ACHN (cell line): ENCODE measurements around the gene IZUMO1R.
"Not testable (repeated sequence)": the region's sequence is repeated elsewhere in the genome, so short reads cannot be mapped to it uniquely, and the experiment has no call there.

Experiments
- DNase-seq: peaks from one replicate; pipeline ENCODE4 v3.0.0-alpha.2; 2015
- in situ Hi-C: cut with HindIII; loops from 2 replicates; pipeline ENCODE4 v1.10.0; 2017; ENCODE audit warnings: low sequenced_read_pairs, low pct_ligation_motif_present, low pct_unique_long_range_greater_than_20kb

The IZUMO1R gene

DNA sequence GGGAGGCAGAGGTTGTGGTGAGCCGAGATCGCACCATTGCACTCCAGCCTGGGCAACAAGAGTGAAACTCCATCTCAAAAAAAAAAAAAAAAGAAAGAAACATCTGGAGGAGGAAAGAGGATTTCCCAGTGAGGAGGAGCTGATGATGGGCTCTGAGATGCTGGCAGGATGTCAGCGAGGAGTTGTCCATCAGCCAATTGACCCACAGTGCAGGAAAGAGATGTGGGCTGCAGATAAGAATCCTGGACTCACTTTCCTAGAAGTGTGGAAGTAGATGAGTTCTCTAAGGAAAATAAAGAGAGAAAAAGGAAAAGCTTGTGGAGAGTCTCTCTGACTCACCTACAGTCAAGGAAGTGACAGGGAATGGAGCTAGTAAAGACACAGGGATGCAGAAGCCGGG is 9.7 kb downstream of the IZUMO1R start:
- no peak for DNase-seq
- in situ Hi-C loops, result no loop called here

- DNase-seq, result no peak
- in situ Hi-C loops, result no loop called here
These were observed 11.3 kb downstream of the IZUMO1R start for GRCh38 chr11:94315664-94316063.

DNA sequence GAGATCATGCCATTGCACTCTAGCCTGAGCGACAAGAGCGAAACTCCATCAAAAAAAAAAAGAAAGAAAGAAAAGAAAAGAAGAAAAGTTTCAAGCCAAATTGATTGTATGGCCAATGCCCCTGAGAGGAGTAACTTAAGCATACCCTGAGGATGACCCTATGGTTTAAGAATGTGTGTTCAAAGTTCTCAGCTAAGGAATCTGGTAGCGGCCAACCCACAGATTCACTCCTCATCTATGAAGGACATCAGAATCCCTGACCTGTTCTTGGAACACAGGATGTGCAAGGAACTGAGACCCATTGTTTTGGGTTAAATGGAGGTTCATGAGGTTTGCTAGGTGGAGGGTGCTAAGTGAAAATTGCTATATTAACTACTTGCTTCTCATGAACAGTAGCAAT is 18.1 kb downstream of the IZUMO1R start:
- in situ Hi-C loops, result no loop called here
- no peak for DNase-seq

DNA sequence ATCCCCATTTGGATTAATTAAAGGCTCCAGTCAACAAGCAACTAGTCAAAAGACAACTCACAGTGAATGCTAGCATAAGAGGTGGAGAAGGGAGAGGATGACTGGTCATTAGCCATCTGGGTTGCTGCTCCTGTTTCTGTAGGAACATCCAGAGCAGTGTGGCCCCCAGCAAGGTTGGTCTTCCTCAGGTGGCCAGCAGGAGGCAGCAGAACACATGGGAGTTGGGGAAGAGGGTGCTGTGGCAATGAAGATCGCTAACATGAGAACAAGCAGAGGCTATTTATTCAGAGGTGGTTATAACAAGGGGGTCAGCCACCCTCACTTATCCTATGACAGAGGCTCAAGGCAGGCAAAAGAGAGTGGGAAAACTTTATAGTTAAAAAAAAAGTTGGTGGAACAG is 21.3 kb downstream of the IZUMO1R start:
- in situ Hi-C loops, result no loop called here
- DNase-seq, result peak; percentile 47

GRCh38 chr11:94326947-94327346 is 22.6 kb downstream of the IZUMO1R start:
- in situ Hi-C loops, result no loop called here
- no peak for DNase-seq

GRCh38 chr11:94328587-94329080 is 24.3 kb downstream of the IZUMO1R start:
- no peak for DNase-seq
- in situ Hi-C loops, result no loop called here

DNA sequence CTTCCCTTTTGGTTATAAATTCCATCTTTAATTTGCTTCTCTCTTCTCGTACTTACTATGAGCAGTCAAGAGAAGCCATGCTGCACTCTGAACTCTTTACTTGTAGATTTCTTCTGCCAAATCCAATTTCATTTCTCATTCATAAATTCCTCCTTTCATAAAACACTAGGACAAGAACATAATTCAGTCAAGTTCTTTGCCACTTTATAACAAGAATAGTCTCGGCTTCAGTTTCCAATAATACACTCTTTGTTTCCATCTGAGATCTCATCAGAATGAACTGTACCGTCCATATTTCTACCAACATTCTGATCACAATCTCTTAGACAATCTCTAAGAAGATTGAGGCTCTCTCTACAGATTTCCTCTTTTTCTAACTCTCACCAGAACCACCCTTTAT is 25.1 kb downstream of the IZUMO1R start:
- in situ Hi-C loops, result no loop called here
- DNase-seq, result no peak

- no peak for DNase-seq
- in situ Hi-C loops, result no loop called here
These were observed 26.4 kb downstream of the IZUMO1R start for GRCh38 chr11:94330789-94331188.

DNA sequence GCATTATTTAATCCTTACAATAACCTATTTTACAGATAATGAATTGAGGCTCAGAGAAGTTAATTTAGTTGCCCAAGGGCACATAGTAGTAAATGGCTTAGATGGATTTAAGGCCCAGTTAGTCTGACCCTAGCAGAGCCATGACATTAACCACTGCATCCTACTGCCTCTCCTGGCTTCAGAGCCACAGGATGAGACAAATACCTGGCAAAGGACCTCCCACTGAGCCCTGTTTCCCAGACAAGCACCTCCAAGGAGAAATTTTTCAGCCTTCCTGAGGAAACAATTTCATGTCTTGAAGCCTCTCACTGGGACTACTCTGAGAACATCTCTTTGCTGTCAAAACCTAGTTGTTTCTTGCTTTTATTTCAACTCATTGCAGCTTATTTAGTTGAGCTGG is 28.4 kb downstream of the IZUMO1R start:
- in situ Hi-C loops, result no loop called here
- DNase-seq, result no peak

DNA sequence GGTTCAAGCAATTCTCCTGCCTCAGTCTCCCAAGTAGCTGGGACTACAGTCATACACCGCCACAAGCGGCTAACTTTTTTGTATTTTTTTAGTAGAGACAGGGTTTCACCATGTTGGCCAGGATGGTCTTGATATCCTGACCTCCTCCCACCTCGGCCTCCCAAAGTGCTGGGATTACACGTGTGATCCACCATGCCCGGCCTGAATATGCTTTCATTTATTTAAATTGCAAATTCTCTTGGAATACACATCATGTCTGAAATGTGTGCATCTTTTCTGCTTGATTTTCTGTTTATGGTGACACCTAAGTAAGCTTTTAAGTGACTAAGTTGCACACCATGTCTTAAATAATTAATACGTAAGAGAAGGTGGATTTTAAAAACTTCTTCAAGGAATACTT is 31.7 kb downstream of the IZUMO1R start:
- in situ Hi-C loops, result no loop called here

DNA sequence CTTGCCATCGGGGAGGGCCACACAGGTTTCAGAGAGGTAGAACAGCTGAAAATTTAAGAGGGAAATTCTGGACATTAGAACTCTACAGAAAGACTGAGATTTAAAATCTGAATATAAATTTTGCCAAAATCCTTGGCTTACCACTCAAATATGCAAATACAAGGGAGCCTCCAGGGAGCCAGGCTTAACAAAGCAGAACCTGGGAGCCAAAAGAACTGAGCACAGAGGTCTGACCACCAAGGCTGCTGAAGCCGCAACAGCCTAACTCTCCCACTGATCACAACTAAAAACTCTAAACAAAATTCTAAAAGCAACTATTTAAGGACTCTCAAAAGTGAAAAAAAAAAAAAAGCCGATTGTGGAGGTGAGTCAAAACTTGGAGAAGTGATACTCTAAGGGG is 34.3 kb downstream of the IZUMO1R start:
- DNase-seq, result no peak

More for the DNA sequence above, 31.7 kb downstream of the IZUMO1R start:
- DNase-seq, result no peak

DNA sequence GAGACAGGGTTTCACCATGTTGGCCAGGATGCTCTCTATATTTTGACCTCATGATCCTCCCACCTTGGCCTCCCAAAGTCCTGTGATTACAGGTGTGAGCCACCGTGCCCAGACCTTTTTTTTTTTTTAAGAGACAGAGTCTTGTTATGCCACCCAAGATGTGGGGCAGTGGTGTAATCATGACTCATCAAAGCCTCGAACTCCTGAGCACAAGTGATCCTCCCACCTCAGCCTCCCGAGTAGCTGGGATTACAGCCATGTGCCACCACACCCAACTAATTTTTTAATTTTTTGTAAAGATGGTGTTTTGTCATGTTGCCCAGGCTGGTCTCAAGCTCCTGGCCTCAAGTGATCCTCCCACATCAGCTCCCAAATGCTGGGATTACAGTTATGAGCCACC is 37.9 kb downstream of the IZUMO1R start:
- in situ Hi-C loops, result no loop called here
- DNase-seq, result no peak

More for the DNA sequence above, 34.3 kb downstream of the IZUMO1R start:
- in situ Hi-C loops, result no loop called here

DNA sequence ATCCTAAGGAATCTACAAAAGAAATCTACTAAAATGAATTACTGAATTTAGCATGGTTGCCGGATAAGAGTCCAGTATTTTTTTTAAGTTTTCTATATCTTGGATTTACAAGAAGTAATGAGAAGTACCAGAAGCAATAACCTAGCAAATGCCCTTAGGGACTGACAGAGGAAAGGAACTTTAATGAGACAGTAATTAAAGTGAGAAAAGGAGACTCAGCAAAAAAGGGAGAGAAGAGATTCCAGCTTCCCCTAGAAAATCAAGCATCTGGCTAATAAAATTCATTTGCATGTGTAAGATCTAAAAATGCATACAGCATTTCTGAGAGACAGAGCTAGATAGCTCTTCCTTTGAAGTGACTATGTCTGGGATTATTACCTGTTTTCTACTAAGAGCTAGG is 39.1 kb downstream of the IZUMO1R start:
- in situ Hi-C loops, result no loop called here
- no peak for DNase-seq

- DNase-seq, in situ Hi-C loops: not testable (repeated sequence)
These were observed 41.9 kb downstream of the IZUMO1R start for GRCh38 chr11:94346311-94346710.

DNA sequence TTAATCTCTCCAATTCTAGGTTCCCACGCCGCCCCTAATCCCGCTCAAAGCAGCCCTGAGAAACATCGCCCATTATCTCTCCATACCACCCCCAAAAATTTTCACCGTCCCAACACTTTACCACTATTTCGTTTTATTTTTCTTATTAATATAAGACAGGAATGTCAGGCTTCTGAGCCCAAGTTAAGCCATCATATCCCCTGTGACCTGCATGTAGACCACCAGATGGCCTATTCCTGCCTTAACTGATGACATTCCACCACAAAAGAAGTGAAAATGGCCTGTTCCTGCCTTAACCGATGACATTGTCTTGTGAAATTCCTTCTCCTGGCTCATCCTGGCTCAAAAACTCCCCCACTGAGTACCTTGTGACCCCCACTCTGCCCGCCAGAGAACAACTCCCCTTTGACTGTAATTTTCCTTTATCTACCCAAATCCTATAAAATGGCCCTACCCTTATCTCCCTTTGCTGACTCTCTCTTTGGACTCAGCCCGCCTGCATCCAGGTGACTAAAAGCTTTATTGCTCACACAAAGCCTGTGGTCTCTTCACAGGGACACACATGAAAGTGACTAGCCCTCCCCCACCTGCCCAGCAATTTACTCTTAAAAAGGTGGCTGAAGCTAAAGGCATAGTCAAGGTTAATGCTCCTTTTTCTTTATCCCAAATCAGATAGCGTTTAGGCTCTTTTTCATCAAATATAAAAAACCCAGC is 46.6 kb downstream of the IZUMO1R start:
- in situ Hi-C loops, DNase-seq: not testable (repeated sequence)
